Glomerular visceral epithelial cell (primary cell): ENCODE results near the gene GIGYF2.

ENCODE experiments used
- DNase-seq: peaks from one replicate; pipeline ENCODE4 v3.0.0-alpha.2; 2016; ENCODE audit errors: extremely low spot score

GIGYF2 gene

GRCh38 chr2:232749331-232749730, 52.2 kb downstream of the GIGYF2 start:
- DNase-seq: no peak

- DNase-seq: no peak
Measured at GRCh38 chr2:232750135-232750671, 53.1 kb downstream of the GIGYF2 start.

- no peak for DNase-seq
Measured at GRCh38 chr2:232757905-232758304, 60.8 kb downstream of the GIGYF2 start.

GRCh38 chr2:232761301-232761907, 64.3 kb downstream of the GIGYF2 start:
- peak; percentile 68 for DNase-seq

GRCh38 chr2:232767866-232768265, 70.7 kb downstream of the GIGYF2 start:
- no peak for DNase-seq

- no peak for DNase-seq
Measured at GRCh38 chr2:232770207-232770606, 73.1 kb downstream of the GIGYF2 start.

GRCh38 chr2:232771870-232772269, 74.7 kb downstream of the GIGYF2 start:
- DNase-seq: no peak

- DNase-seq: no peak
Measured at GRCh38 chr2:232772531-232772930, 75.4 kb downstream of the GIGYF2 start.

- no peak for DNase-seq
Measured at GRCh38 chr2:232773815-232774214, 76.7 kb downstream of the GIGYF2 start.

- DNase-seq: peak; percentile 10
Measured at GRCh38 chr2:232776435-232776834, 79.3 kb downstream of the GIGYF2 start, which contains the start of gene KCNJ13. Gene KCNJ13, minus strand, starts transcription at chr2:232776565. Its CDS starts 5,203 bp downstream, at chr2:232771362.

GRCh38 chr2:232777276-232777675, 80.1 kb downstream of the GIGYF2 start:
- no peak for DNase-seq

GRCh38 chr2:232779465-232779864, 82.3 kb downstream of the GIGYF2 start:
- no peak for DNase-seq

- DNase-seq: no peak
Measured at GRCh38 chr2:232779934-232780333, 82.8 kb downstream of the GIGYF2 start.

- peak; percentile 91 for DNase-seq
Measured at GRCh38 chr2:232781765-232782164, 84.6 kb downstream of the GIGYF2 start.

- no peak for DNase-seq
Measured at GRCh38 chr2:232783278-232783677, 86.1 kb downstream of the GIGYF2 start.

- DNase-seq: no peak
Measured at GRCh38 chr2:232787806-232788205, 90.7 kb downstream of the GIGYF2 start.

GRCh38 chr2:232789082-232789481, 92.0 kb downstream of the GIGYF2 start:
- no peak for DNase-seq

- DNase-seq: no peak
Measured at GRCh38 chr2:232791518-232791917, 94.4 kb downstream of the GIGYF2 start.

- no peak for DNase-seq
Measured at GRCh38 chr2:232793271-232793670, 96.1 kb downstream of the GIGYF2 start.

GRCh38 chr2:232794981-232795380, 97.8 kb downstream of the GIGYF2 start:
- DNase-seq: no peak

GRCh38 chr2:232795920-232796319, 98.8 kb downstream of the GIGYF2 start:
- DNase-seq: no peak

GRCh38 chr2:232798187-232798586, 101.1 kb downstream of the GIGYF2 start:
- DNase-seq: no peak

- no peak for DNase-seq
Measured at GRCh38 chr2:232800166-232800565, 103.0 kb downstream of the GIGYF2 start.

GRCh38 chr2:232802091-232802490, 105.0 kb downstream of the GIGYF2 start:
- DNase-seq: no peak
